GM12891 (cell line): ENCODE data around the gene E2F6.

Source experiments
- POLR2A ChIP-seq: IDR thresholded peaks from 2 replicates; pipeline ENCODE4 v1.6.1; 2011; ENCODE audit warnings: low read depth, low read length, control low read depth
- TAF1 ChIP-seq: IDR thresholded peaks from 2 replicates; pipeline ENCODE4 v1.6.1; 2011; ENCODE audit warnings: low read depth, low read length, control low read depth

GRCh38 chr2:11467129-11467649 lies 1.2 kb upstream of the E2F6 start:
- TF ChIP-seq TAF1 = no peak
- no peak for TF ChIP-seq POLR2A
